ENCODE measurements around the gene CASP10.

The CASP10 gene

DNA sequence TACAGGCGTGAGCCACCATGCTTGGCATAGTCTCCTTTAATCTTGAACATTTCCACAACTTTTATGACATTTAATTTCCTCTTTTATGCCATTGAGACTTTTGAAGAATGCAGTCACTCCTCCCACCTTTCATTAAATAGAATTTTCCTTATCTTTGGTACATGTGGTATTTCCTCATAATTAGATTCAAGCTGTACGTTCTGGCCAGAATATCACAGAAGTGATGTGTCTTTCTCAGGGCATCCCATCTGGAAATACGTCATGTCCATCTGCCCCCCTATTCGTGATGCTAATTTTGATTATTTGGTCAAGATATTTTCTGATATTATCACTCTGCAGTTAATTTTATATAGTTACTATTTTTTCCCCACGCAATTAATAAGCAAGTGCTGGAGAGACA is 16.9 kb downstream of the CASP10 start:
- DNase-seq: no peak

DNA sequence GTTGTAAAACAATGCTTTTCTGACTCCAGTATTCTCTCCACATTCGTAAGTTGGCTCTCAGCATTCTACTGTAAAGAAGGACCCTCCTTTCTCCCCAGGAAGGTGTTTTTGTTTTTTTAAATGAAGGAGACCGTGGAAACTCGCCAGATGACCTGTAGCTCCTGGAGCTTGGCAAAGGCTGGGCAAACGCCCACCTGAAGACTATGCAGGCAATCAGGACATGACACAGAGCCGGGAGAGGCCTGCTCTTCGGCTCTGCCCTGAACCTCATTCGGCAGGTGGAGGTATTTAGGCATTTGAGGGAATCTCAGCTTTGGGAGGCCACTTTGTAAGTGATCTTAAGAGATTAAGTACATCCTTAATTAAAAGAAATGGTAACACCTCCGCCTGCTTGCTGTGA is 17.4 kb downstream of the CASP10 start:
- DNase-seq: no peak

DNA sequence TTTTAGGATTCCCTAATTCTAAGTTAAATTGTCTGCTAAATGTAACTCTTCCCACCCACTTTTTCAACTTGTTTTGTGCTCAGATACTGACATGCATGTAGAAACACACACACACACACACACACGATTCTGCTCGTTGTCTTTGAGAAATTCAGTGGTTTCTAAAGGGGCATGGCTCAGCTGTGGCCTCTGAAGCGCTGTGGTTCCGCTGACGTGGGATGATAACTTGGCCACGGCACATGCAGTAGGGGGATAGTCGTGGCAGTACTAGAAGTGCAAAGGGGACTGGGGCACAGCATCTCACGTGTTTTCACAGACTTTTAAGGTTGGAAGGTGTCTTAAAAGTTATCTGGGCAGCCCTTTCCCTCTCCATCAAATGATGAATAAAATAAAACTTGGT is 18.4 kb downstream of the CASP10 start:
- DNase-seq: no peak

DNA sequence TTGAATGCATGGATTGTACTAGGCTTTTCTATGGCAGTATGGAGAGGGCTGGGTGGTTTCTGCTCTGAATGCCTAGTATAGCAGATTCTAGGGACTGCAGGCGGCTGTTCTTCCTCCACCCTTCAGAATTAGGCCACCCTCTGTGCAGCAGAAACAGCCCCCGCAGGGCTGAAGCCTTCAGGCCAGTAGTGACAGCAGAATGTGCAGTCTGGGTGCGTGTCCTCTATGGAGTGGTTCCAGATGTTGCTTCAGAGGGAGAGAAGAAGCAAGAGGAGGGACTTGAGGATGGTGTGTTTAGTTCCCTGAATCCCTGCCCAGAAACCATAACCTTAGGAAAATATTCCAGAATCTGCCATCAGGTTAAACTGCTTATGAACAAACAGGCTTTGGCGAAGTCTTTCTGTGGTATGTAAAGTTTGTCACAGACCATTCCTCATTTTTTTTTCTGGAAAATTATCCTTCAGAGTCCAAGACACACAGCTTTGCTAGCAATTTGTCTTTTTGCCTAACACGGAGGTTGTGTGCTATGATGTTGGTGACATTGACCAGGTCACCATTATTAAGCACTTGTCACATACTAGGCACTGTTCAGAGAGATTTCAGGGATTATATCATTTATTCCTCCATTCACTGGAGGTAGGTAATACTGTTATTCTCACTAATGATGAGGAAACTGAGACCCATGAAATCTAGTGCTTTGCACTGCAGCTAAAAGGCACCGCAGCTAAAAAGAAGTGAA is 21.1 kb downstream of the CASP10 start:
- no peak for DNase-seq

DNA sequence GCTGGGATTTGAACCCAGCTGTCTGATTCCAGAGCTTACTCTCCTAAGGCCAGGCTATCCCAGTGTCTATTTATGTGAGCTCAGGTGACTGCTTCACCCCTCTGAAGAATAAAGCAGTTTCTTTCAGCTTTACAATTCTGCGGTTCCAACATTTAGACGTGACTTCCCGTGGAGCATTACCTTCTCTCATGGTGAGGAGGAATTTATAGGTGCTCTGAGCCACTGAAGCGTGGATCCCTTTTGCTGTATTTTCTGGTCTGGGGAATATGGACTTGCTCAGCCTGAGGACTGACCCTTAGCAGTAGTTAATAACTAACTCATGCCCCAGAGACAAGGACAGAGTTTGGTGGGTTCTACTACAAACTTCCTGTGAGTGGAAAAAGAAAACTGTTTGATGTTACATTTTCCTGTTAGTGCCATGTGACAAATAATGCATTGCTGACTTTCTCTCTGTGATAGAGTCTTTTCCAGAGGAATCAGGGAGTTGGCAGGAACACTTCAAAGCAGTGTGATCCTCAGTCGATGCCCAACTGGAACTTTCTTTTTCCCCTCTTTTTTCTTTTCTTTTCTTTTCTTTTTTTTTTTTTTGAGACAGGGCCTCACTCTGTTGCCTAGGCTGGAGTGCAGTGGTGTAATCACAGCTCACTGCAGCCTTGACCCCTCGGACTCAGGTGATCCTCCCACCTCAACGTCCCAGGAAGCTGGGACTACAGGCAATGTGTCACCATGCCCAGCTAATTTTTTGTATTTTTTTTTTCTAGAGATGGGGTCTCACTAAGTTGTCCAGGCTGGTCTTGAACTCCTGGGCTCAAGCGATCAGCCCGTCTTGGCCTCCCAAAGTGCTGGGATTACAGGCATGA is 21.9 kb downstream of the CASP10 start:
- DNase-seq: no peak

DNA sequence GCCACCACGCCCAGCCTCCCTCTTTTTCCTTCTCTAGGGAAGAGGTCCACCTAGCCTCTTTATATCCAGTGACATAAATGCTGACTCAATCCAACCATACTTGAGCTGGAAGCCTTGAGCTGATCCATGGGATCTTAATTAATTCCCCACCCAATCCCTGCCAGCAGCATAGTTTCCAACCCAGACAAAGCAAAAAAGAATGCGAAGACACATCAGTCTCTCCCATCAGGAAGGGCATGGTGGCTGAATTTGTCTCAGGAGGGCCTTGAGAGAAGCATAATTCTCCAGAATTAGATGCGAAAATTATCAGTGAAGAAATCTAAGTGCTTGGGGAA is 22.5 kb downstream of the CASP10 start:
- DNase-seq: no peak

DNA sequence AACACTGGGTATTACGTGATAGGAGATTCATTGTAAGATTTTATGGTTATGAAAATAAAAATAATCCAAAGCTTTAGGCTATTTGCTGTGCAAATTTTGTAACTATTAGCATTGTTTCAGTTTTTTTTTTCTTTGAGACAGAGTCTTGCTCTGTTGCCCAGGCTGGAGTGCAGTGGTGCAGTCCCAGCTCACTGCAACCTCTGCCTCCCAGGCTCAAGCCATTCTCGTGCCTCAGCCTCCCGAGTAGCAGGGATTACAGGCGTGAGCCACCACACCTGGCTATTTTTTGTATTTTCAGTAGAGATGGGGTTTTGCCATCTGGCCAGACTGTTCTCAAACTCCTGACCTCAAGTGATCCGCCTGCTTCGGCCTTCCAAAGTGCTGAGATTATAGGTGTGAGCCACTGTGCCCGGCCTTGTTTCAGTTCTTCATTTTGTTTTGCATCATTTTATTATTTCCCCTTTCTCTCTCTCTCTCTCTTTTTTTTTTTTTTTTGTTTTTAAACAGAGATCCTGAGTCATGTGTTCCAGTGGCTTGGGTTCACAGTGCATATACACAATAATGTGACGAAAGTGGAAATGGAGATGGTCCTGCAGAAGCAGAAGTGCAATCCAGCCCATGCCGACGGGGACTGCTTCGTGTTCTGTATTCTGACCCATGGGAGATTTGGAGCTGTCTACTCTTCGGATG is 25.8 kb downstream of the CASP10 start:
- no peak for DNase-seq

DNA sequence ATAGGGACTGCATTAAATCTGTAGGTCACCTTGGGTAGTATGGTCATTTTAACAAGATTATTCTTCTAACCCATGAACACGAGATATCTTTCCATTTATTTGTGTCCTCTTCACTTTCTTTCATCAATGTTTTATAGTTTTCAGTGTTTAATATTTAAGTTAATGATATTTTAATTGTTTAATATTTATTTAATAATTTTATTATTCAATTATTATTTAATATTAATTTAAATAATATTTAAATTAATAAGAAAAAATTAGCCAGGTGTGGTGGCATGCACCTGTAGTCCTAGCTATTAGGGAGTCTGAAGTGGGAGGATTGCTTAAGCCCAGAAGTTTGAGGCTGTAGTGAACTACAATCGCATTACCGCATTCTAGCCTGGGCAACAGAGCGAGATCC is 33.0 kb downstream of the CASP10 start:
- no peak for DNase-seq

DNA sequence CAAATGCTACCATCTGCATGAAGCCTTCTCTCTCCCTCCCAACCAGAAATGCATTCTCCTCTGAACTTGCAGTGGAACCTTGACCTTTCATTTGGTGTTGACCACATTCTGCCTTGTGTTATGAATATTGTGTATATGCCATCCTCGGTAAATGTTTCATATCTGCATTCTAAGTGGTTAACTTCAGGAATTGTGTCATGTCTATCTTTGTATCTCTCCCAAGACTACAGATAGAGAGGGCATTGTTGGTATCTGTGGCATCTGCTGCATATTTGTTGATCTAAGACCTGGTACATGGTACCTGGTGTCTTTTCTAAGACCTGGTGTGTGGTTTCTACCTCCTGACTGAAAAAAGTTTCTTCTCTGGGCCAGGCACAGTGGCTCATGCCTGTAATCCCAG is 34.0 kb downstream of the CASP10 start:
- DNase-seq: no peak

DNA sequence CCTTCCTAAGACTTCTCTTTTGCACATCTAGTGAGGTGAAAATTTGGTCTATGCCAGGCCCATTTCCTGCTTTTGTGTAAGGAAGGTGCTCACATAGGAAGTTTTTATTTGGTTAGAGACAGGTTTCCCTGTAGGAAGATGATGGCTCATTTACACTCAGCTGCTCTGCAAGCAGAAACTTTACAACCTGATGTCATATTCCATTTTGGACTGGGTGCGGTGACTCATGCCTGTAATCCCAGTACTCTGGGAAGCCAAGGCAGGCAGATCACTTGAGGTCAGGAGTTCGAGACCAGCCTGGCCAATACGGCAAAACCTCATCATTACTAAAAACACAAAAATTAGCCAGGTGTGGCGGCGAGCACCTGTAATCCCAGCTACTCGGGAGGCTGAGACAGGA is 35.8 kb downstream of the CASP10 start:
- no peak for DNase-seq

DNA sequence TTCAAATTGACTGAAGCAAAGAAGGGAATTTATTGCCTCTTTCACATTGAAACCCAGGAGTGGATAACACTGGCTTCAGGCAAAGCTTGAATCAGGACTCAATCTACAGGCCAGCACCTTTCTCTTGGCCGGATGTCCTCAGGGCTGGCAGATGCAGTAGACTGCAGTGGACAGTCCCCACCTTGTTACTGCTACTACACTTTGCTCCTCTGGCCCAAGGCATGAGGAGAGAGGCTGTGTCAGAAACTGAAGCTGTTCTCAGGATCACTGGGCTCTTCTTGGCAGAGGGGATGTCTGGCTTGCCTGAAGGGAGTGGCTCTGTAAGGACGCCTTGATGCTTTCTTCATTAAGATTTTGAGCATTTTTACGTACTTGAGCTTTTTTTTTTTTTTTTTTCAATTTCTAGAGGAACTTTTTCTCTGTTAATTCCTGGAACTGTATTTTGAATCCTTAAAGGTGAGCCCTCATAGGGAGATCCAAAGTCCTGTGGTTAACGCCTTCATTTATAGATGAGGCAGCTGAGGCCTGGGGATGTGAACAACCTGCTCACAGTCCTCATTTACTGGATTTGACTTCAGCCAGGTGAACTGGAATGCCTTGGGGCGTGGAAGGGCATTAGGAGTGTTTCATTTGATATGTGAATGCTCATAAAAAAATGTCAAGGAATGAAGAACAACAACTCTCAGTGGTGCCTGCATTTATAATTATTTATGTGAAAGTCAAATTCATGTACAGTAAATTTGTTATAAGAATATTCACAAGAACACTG is 36.6 kb downstream of the CASP10 start:
- no peak for DNase-seq

DNA sequence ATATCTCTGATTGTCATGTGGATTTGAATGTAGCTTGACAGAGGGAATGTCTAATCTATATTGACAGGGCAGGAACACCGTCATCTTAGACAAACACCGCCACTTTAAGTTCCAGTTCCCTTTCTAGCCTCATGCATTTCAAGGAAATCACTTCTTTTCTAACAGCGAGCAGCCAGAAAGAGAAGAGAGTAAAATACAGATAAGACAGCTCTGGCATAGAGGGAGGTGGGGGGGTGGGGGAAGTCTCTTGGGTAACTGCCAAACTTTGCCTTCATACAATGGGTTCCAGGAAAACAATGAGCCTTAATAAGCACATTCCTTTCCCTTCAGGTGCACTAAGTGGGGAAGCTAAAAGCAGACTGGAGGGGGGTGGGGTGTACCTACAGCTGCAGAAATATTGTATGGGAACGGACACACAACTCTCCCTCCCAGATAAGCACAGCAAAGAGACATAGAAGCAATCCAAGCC is 37.2 kb downstream of the CASP10 start:
- peak; percentile 51 for DNase-seq

DNA sequence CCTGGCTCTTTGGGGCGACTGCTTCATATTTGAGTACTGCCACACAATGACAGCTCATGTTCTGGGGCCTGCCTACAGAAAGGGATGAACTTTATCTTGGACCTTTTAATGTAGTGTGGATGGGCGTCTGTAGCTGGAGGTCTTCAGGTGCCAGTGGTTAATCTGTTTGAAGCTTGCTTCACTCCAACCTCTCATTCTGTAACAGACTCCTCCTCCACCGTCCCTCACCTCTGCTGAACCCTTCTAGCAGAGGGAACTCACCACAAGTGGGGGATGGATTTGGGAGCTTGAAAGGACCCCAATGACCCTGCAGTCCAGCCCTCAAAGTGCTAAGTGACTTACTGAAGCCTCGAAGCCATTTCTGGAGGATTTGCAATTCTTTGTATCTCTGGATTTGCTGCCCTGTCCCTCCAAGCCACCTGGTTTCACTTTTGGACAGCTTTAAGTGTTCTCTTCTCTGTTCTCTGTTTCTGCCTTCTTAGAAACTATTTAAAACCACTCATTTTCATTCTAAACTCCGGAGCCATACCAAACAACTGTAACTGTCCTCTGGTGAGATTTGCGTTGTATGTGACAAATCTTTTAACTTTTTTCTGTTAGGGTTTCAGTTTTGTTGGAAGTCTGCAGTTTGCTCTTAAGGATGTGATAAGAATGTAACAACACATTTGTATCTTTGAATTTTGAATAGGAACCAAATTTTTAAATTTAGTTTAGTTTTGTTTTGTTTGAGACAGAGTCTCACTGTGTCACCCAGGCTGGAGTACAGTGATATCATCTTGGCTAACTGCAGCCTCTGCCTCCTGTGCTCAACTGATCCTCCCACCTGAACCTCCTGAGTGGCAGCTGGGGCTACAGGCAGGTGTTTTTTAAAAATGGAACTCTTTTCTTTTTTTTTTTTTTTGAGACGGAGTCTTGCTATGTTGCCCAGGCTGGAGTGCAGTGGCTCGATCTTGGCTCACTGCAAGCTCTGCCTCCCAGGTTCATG is 40.4 kb downstream of the CASP10 start:
- DNase-seq: no peak

DNA sequence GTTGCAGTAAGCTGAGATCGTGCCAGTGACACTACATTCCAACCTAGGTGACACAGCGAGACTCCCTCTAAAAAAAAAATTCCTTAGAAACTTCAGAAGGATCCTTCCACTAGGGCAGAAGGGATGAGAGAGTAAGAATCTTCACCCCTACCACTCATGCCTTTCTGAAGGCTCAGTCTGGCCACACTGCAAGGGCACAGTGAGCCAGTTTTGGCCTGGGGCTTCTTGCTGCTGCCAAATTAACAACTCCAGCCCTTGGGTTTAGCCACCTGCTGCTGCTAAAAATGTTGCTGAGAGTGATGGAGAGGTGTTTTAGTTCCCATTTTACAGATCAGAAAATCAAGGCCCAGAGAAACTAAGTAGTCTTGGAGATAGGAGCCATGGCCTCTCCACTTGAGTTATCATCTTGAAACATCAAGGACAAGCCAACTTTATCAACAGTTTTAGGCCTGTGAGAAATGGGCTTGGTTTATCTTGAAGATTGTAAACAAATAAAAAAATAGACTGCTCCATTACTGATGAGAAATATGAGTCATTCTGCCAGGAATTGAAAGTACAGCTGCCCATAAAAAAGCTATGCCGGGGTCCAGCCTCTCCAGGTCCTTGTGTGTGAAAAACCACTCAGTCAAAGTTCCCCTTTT is 45.5 kb downstream of the CASP10 start:
- no peak for DNase-seq

DNA sequence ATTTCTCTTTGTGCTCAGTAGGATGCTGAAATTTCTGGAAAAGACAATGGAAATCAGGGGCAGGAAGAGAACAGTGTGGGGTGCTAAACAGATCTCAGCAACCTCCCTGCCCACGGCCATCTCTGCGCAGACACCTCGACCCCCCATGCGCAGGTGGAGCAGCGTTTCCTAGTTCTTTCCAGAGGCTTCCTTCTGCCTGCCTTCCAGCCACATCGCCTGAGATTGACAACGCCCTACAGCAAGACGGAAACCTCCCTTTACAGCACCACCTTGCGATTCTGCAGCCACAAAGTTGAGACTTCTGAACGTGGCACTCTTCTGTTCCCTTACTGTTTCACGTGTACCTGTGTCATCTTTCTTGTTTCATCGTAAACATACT is 46.0 kb downstream of the CASP10 start:
- no peak for DNase-seq

DNA sequence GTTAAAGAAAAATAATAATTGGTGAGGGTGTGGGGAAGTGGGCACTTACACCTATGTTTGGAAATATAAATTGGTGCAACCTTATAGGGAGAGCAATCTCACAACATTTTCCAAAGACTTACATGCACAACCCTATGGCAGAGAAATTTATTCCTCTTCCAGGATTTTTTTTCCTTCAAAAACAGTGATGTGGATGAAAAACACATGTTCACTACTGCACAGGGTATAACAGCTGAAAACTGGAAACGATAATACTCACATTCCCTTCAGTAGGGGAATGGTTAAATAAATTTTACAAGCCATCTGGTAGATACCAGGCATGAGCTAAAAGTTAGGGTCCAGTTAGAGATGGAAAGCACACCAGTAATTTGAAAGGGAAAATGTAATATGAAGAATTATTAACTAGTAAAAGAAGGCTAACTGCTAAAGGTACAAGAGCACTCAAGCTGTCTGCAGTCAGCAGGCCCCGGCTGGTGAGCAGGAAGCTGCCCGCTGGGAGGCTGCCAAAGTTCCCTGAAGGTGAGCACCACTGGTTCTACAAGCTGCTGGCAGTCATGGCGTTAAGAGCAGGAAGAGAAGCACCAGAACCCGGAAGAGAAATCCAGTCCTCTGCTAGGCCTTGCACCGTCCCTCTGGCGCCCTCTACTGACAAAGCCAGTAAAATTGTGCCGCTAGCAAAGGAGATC is 49.0 kb downstream of the CASP10 start:
- DNase-seq: peak; percentile 91

DNA sequence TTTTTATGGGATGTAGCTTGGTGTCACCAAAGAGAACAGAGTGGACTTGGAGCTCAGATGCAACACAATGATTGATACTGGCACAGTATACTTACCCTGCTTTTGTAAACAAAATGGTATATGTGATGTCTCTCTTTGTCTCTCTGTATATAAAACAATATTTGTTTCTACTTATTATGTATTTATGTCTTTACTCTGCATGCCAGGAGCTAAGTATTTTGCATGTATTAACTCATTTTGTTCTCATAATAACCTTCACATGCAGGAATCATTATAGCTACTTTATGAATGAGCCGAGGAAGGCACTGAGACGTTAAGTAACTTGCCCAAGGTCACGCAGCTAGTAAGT is 49.5 kb downstream of the CASP10 start:
- no peak for DNase-seq

DNA sequence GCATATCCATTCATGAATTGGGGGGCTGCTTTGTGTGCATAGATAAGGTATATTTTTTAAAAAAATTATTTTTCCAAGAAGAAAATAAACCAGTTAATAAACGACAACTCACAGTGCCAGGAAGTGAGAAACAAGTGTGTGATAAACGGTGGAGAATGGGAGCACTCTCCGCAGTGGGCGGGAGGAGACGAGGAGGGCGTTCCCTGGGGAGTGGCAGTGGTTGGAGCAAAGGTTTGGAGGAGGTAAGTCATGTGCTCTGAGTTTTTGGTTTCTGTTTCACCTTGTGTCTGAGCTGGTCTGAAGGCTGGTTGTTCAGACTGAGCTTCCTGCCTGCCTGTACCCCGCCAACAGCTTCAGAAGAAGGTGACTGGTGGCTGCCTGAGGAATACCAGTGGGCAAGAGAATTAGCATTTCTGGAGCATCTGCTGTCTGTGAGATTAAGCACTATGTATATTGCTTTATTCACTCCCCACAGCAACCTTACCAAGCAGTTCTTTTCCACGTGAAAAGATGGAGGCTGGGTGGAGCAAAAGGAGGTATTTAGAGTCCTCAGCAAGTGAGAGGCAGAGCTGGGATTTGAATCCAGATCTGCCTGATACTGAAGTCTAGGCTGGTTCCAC is 50.4 kb downstream of the CASP10 start:
- DNase-seq: peak; percentile 95

DNA sequence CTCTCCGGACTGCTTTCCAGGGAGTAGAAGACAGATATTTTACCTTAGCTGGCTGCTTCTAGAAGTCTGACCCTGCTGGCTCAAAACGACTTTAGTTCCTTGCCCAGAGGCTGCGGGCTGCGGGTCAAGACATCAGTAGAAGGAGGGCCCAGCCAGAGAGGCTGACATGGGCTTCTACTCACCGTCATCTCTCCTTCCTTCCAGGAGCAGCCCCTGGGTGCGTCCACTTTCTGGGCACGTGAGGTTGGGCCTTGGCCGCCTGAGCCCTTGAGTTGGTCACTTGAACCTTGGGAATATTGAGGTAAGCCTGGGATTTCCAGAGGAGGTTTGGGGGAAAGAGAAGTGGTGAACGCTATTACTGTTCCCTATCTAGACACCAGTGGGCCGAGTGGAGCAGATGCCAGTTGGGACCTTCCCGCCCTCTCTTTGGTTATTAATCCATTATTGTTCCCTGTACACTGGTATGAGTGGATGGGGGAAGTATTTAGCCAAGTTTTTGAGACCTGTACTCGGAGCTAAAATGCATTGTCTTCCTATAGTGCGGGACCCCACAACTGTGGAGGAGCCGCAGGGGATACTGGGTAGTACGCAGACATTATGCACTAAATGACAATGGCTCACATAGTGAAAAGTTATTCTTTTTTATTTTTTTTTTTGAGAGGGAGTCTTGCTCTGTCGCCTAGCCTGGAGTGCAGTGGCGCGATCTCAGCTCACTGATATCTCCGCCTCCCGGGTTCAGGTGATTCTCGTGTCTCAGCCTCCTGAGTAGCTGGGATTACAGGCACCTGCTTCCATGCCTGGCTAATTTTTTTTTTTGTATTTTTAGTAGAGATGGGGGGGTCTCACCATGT is 51.1 kb downstream of the CASP10 start:
- peak; percentile 24 for DNase-seq
